HL-60 (cell line): ENCODE results near the gene OSBPL8.

ENCODE experiments used
- DNase-seq, 2 experiments: peaks; one replicate each; pipeline ENCODE4 v3.0.0-alpha.2; 2010 to 2020; ENCODE audit warnings: low read depth in 1 of 2, low spot score in 1 of 2
- H3K27ac ChIP-seq: fragments of 250-450 bp; sonication (Bioruptor Pico); replicated peaks from 2 replicates; pipeline ENCODE4 v1.5.1; 2020; ENCODE audit warnings: mild to moderate bottlenecking, moderate library complexity
- H3K27me3 ChIP-seq: fragments of 250-450 bp; sonication (Bioruptor Pico); 2 replicates; pipeline ENCODE4 v1.5.1; 2021; ENCODE audit warnings: mild to moderate bottlenecking, moderate library complexity; ENCODE audit not compliant: insufficient read depth, poor library complexity, severe bottlenecking
- H3K4me3 ChIP-seq: replicated peaks from 2 replicates; pipeline ENCODE4 v1.5.1; 2011; ENCODE audit warnings: mild to moderate bottlenecking, control low read depth, low read length; ENCODE audit not compliant: insufficient read depth
- GABPA ChIP-seq: IDR thresholded peaks from 2 replicates; pipeline ENCODE4 v1.6.1; 2012; ENCODE audit warnings: low read depth
- POLR2AphosphoS5 ChIP-seq: IDR thresholded peaks from 2 replicates; pipeline ENCODE4 v1.6.1; 2012; ENCODE audit warnings: low read depth
- SPI1 ChIP-seq: IDR thresholded peaks from 2 replicates; pipeline ENCODE4 v1.6.1; 2012; ENCODE audit warnings: low read depth, mild to moderate bottlenecking, borderline replicate concordance
- TF ChIP-seq, protein P1 (sequence below): IDR thresholded peaks from one replicate; pipeline ENCODE4 v1.5.1; 2011; ENCODE audit warnings: low read length, control low read depth, inconsistent platforms; ENCODE audit not compliant: insufficient read depth
- TF ChIP-seq, protein P2 (sequence below): IDR thresholded peaks from 2 replicates; pipeline ENCODE4 v1.6.1; 2012; ENCODE audit warnings: low read depth; ENCODE audit not compliant: insufficient replicate concordance

Gene OSBPL8

GRCh38 chr12:76519538-76519937 is 40.0 kb downstream of the OSBPL8 start:
- H3K27me3 ChIP-seq, result no peaks in the 10 kb centered on the region
- DNase-seq, result peak; percentile 86 to 91
- TF ChIP-seq GABPA, result peak; percentile 80
- peak; percentile 82 for TF ChIP-seq POLR2AphosphoS5
- TF ChIP-seq, protein P1, sequence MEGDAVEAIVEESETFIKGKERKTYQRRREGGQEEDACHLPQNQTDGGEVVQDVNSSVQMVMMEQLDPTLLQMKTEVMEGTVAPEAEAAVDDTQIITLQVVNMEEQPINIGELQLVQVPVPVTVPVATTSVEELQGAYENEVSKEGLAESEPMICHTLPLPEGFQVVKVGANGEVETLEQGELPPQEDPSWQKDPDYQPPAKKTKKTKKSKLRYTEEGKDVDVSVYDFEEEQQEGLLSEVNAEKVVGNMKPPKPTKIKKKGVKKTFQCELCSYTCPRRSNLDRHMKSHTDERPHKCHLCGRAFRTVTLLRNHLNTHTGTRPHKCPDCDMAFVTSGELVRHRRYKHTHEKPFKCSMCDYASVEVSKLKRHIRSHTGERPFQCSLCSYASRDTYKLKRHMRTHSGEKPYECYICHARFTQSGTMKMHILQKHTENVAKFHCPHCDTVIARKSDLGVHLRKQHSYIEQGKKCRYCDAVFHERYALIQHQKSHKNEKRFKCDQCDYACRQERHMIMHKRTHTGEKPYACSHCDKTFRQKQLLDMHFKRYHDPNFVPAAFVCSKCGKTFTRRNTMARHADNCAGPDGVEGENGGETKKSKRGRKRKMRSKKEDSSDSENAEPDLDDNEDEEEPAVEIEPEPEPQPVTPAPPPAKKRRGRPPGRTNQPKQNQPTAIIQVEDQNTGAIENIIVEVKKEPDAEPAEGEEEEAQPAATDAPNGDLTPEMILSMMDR, result no peak
- TF ChIP-seq SPI1, result peak; percentile 79
- TF ChIP-seq, protein P2, sequence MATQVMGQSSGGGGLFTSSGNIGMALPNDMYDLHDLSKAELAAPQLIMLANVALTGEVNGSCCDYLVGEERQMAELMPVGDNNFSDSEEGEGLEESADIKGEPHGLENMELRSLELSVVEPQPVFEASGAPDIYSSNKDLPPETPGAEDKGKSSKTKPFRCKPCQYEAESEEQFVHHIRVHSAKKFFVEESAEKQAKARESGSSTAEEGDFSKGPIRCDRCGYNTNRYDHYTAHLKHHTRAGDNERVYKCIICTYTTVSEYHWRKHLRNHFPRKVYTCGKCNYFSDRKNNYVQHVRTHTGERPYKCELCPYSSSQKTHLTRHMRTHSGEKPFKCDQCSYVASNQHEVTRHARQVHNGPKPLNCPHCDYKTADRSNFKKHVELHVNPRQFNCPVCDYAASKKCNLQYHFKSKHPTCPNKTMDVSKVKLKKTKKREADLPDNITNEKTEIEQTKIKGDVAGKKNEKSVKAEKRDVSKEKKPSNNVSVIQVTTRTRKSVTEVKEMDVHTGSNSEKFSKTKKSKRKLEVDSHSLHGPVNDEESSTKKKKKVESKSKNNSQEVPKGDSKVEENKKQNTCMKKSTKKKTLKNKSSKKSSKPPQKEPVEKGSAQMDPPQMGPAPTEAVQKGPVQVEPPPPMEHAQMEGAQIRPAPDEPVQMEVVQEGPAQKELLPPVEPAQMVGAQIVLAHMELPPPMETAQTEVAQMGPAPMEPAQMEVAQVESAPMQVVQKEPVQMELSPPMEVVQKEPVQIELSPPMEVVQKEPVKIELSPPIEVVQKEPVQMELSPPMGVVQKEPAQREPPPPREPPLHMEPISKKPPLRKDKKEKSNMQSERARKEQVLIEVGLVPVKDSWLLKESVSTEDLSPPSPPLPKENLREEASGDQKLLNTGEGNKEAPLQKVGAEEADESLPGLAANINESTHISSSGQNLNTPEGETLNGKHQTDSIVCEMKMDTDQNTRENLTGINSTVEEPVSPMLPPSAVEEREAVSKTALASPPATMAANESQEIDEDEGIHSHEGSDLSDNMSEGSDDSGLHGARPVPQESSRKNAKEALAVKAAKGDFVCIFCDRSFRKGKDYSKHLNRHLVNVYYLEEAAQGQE, result no peak
- H3K27ac ChIP-seq, result peak overlapping the region; percentile 79
- H3K4me3 ChIP-seq, result no peak overlapping the region

- no peaks in the 10 kb centered on the region for H3K27me3 ChIP-seq
- DNase-seq, result no peak
- peak overlapping the region; percentile 79 for H3K27ac ChIP-seq
- TF ChIP-seq GABPA (no peak), POLR2AphosphoS5 (no peak), SPI1 (no peak)
- TF ChIP-seq, protein P2, result no peak
- TF ChIP-seq, protein P1, result no peak
- no peak overlapping the region for H3K4me3 ChIP-seq
Observed at GRCh38 chr12:76518699-76519098, 40.9 kb downstream of the OSBPL8 start.

DNA sequence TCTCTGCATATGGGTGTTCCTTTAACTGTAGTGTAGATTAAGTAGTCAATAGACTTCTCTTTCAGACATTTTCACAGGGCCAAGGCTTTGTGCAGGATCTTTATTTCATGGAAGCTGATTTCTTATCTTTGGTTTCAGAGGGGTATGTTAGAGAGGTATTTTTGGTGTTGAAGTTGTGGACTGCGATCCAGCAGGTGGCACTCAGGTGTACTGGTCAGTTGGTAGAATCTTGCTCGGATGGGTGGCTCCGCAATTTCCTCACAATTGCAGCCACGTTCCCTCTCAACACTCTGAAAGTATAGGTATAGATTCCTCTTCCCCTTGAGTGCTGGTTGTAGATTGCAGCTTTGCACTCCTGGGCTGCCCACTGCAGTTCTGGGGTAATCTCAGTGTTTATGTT is 44.3 kb downstream of the OSBPL8 start:
- Histone ChIP-seq H3K27me3 (no peaks in the 10 kb centered on the region), H3K4me3 (no peak overlapping the region), H3K27ac (no peak overlapping the region)
- TF ChIP-seq GABPA (no peak), SPI1 (no peak)
- TF ChIP-seq, protein P1, result no peak
- TF ChIP-seq, protein P2, result no peak
- DNase-seq, result no peak
